Stimulated activated CD4-positive, alpha-beta T cell treated with anti-CD3 and anti-CD28 coated beads, Interleukin-4, amount 100 ng/mL, for 4 hours (primary cell): ENCODE data around the gene PFKFB2.

ENCODE experiments used
- DNase-seq, 2 experiments: peaks; one replicate each; pipeline ENCODE4 v3.0.0-alpha.2; 2020

The PFKFB2 gene

DNA sequence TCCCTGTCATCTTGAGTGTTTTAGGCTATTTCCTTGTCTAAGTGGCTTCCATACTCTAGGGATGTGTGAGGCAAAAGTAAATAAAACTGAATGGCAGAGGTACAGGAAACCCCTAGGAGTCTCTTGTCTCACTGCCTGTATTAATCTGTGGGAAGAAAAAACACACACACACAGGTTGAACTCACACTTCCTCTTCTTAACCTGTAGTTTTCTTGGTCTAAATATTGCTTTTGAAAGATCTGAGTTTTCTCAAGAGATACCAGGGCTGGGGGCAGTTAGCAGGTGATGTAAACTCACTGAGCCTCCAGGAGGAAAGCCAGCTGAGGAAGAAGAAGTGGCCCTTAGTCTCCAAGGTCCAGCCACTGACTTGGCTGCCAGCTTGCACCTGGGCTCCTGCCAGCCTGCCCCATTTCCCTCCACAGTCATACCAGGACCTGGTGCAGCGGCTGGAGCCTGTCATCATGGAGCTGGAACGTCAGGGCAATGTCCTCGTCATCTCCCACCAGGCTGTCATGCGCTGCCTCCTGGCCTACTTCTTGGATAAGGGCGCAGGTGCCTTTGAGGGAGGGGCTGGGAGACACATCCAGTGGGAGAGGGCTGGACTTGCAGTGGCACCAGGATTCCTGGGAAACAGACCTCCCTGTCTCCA lies 16.9 kb downstream of the PFKFB2 start:
- DNase-seq, result no peak

DNA sequence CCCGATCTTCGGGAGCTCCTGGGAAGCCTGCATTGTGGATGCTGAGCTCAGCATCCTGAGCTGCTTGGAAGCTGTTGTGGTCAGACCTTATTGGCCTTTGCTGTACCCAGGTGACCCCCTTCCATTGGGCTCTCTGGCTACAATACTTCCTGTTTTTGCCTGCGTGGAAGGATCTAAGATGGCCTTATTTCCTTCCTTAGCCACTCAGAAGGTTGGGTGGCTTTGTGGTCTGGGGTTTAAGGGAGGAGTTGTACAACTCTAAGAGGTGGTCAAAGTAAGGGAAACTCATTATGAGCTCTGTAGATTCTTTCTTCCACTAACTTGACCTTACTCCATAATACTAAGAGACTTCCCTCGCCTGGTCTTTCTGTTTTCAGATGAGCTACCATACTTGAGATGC lies 17.7 kb downstream of the PFKFB2 start:
- DNase-seq, result no peak

GRCh38 chr1:207071426-207071825 lies 18.4 kb downstream of the PFKFB2 start:
- DNase-seq, result no peak

DNA sequence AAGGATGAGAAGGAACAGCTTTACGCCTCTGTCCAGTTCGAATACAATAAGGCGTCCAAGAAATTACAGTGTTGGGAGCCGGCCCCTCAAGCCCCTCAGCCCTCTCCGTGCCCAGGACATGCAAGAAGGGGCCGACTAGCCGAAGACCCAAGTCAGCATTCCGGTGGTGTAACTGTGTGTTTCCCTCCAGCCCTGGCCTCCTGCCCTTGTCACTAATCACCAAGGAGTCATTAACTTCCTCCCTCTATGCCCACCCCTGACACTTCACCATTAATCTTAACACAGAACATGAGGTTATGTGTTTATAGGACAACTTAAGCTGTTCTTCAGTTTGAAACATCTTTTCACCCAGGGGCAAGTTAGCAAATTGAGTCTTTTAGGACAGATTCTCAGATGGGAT lies 19.2 kb downstream of the PFKFB2 start:
- no peak for DNase-seq

- no peak for DNase-seq
Measured at GRCh38 chr1:207073906-207074820, 21.1 kb downstream of the PFKFB2 start.

DNA sequence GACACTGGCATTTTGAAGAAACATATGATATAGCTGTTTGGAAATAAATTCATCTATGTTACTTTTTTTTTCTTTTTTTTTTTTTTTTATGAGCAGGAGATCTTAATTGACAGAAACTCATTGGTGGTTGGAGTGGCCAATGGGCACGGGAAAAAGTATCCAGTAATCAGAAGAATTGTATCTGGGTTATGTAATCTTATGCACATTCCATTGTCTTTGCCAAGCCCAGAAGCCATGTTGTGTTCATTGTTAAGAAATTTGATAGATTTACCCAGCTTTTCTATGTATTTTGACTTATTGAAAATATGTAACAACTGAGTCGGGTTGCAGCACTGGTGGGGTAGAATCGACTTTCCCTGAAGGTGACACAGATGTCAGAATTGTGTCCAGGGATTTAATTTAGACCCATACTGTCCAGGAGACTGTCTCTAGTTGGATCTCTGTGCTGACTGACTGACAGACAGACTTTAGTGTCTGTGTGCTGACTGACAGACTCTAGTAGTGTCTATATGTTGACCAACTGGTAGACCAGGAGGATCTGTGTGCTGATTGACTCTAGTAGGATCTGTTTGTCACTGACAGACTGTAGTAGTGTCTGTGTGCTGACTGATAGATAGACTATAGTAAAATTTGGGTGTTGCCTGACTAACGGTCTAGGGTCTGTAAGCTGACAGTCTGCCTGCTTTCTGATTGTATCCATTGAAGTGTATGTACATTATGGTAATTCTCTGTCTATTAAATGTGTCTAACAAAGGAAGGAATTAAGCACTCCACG lies 23.3 kb downstream of the PFKFB2 start:
- no peak for DNase-seq

GRCh38 chr1:207077012-207077411 lies 23.9 kb downstream of the PFKFB2 start:
- DNase-seq, result no peak

DNA sequence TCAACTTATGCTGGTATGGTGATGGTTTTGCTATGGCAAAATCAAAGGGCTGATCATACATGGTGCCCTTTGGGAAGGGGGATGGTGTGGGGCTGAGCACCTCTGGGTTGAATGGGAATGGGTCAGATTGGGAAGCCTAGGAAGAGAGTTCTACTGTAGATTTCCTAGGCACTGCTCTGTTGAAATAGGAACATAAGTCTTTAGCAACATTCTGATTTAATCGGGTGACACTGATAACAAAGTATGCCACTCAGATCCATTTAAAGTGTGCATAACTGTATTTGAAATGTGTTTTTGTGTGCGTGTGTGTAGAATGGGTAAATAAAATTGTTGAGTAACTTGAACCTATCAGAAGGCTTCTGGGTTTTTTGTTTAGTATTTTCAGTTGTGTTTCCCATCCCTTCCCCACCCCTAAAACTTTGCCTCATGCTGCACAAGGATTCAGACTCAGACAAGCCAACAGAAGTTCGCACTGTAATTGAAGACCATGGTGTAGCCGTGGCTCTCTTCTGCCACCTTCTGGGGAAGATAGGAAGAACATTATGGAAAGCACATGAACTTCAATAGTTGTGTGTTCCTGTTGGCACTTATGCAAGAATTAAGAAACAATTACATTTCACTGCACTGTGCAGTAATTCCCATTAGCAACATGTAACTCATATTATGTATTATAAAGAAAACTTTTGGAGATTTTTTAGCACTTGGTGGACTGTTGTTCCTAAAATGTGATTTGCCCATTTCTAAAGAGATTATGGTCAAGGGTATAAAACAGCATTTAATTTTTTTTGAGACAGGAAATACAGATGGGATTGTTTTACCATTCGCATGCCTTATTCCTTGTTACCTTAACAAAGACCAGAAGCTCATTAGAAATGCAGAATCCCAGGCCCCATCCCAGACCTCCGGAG lies 24.6 kb downstream of the PFKFB2 start:
- DNase-seq, result peak; percentile 30 to 50

DNA sequence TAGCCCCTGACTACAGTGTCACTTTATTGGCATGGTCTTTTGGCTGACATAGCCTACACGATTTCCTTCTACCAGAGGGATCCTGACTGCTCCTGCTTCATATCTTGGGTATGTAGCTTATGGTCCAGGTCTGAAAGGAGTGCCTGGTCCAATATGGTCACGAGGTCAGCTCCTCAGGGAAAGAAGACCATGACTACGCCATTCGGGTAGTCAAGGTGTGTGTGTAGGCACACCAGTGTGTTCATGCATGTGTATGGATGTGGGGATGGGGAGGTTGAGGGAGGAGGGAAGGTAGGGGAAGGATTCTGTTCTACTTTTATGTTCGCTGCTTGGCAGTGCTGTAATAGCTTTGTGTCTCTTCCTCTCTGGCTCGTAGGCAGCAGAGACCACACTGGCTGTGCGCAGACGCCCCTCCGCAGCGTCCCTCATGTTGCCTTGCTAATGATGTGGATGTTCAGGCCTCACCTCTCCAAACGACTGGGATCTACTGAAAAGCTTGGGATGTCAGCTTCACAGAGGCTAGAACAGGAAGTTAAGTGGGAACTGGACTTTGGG lies 25.6 kb downstream of the PFKFB2 start:
- no peak for DNase-seq

- DNase-seq, result no peak
Measured at GRCh38 chr1:207079706-207080241, 26.7 kb downstream of the PFKFB2 start.

DNA sequence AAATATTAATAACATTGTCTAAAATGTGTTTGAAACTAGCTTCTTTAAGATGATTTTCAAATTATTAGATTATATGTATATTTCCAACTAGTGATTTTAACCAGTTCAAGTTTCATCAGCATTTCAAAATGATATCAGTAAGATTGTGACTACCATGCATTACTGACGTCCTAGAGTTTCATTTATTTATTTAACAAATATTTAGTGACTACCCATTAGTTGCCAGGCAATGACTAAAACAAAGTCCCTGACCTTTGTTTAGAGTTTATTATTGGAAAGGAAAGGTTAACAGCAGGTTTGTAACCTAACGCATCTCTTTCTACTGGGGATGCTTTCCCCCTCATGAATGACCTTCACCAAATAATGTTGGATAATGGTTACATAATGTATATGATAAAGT lies 28.0 kb downstream of the PFKFB2 start:
- DNase-seq, result no peak

DNA sequence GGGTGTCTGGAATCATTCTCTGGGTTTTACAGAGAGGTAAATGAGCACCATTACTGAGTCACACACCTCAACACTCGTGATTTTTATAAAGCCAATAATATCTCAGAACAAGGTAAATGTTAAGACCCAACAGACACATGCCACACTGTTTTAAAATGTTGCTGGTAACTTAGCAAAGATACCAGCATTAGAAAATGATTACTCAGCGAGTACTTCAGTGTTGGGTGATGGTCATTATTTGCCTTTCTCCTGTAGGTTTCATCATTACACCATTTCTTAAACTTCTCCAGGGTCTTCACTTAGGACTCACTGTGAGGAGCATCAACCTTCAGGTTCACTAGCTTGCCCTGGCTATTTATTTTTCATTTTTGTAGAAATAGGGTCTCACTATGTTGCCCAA lies 28.7 kb downstream of the PFKFB2 start:
- DNase-seq, result no peak

GRCh38 chr1:207084232-207084631 lies 31.2 kb downstream of the PFKFB2 start:
- no peak for DNase-seq

DNA sequence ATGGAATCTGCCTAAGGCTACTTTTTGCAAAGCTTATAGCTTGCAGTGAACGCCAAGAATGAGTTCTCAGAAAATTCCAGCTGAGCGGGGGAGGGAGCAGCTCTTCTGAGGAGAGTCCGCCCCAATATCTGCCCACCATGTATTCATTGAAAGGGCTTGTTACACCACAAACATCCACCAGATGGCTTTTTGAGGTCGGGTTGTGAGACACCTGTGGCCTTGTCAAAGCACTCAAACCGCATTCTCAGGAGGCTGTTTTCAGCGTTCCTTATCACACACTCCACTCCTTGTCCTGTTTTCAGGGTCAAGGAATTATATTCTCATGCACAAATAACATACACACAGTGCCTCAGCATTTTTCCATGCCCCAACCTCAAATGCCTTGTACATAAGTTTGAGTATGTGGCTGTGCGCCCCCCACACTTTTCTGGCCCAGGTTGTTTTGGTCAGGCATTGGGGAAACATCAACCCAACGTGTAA lies 31.7 kb downstream of the PFKFB2 start:
- peak; percentile 16 to 55 for DNase-seq

DNA sequence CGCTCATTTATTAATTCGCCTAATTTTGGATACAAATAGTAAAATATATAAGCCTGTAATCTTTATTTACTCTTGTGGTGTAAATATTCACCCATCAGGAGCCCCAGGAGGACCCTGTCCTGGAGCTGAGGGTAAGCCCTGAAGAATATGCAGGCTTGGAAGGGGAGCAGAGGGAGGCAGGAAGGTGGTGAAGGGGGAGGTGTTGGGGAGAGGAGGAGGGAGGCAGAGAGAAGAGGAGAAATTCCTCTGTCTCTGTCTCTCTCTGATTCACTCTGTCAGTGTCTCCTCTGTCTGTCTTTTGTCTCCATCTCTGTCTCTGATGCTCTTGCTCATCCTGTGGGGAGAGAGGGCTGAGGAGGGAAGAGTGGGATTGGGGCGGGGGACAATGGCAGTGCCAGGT lies 32.8 kb downstream of the PFKFB2 start:
- no peak for DNase-seq

DNA sequence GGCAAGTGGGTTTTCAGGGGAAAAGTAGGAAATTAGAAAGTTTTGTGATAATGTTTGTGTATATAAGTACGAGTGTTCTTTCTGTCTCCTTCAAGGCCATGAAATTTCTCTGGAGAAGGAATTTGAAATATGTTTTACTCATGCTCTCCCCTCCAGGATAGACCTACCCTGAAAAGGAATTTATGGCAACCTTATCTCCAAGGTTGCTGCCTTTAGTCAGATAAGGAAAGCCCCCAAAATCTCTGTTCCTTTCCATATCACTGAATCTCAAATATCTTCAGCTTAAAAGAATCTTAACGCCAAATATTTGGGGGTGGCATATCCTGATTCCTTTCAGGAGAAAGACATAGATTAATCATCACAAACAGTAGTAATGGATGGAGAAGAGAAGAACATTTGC lies 35.1 kb downstream of the PFKFB2 start:
- no peak for DNase-seq

DNA sequence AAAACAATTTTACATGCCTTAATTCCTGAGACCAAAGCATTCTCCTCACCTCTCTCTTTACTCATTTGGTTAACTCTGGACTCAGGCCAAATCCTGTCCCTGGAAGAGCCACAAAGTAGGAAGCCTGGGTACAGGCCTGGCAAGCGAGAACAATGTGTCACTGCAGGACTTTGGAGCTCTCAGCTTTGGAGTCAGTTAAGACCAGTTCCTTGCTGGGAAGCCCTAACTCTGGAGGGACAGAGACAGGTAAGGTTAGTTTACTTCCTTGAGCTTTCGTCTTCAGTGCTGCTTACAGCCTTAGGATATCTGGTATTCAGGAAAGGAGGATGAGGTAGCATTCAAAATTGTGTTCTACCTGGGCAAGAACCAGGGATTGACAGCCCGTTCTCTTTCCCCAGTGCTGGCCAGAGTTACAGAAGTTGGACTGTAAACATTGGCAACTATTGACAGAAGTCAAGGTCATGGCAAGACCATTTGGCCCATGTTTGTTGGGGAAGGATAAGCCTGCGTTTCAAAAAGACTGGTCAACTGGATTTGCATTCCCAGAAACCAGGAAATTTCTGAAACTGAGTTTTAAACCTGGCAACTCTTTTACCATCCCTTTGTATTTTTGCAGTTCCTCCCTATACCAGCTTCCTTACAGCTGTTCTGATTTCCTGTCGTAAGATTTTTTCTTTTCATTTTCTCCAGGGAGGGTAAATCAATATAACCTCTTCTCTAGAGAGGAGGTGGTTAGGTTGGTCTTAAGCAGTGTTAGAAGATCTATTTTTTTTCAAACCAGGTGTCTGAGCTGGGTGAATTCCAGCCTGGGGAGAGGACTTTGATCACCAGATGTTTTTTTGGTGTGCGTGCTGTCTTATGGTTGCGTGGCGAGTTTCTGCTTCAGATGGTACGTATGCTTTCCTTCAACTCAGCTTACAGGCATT lies 35.9 kb downstream of the PFKFB2 start, which contains the start of gene C4BPB:
C4BPB (plus strand) TSS at position 160 of the 926 bp plus-strand sequence; CDS start at position 832, 672 bp downstream.
- DNase-seq, result no peak

DNA sequence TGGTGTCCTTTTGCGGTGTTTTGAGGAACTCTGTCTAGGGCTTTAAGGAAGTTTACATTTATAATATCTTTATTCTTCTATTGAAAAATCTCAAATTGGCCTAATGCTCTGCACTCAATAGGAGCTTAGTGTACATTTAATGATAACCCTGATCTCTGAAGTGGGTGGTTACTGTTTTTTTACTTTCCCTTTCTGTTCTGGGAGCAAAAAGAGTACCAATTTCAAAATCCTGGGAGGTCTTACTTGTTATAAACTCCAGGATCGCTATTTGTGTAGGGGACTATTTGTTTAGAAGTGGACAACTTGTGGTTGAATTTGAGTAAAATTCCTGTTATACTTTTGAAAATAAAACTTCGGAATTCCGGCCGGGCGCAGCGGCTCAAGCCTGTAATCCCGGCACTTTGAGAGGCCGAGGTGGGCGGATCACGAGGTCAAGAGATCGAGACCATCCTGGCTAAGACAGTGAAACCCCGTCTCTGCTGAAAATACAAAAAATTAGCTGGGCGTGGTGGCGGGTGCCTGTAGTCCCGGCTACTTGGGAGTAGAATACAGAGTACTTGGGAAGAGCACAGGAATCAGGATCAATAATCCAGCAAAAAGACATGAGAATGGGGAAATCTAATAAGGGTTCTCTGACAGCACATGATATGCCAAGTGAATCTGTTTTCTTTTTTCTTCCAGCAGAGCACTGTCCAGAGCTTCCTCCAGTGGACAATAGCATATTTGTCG lies 36.7 kb downstream of the PFKFB2 start:
- no peak for DNase-seq

- DNase-seq, result no peak
Measured at GRCh38 chr1:207091200-207091908, 38.3 kb downstream of the PFKFB2 start.
